Neuronal stem cell (in vitro differentiated cells): Measurements from ENCODE around the gene NCK1.

Experiments used
- DNase-seq: peaks from one replicate; pipeline ENCODE4 v3.0.0-alpha.2; 2013; ENCODE audit warnings: low spot score
- H2AFZ ChIP-seq: one replicate; pipeline ENCODE4 v1.6.1; 2013; ENCODE audit warnings: mild to moderate bottlenecking, low read length, inconsistent platforms
- H2AK5ac ChIP-seq: 2 replicates; pipeline ENCODE4 v1.6.1; 2013; ENCODE audit warnings: low read depth, mild to moderate bottlenecking, inconsistent platforms, low read length, moderate library complexity, mixed read lengths
- H2BK120ac ChIP-seq: 2 replicates; pipeline ENCODE4 v1.6.1; 2013; ENCODE audit warnings: low read depth, mild to moderate bottlenecking, inconsistent platforms, low read length, moderate library complexity, mixed read lengths
- H2BK12ac ChIP-seq: one replicate; pipeline ENCODE4 v1.6.1; 2013; ENCODE audit warnings: low read length, inconsistent platforms
- H2BK15ac ChIP-seq: 2 replicates; pipeline ENCODE4 v1.6.1; 2013; ENCODE audit warnings: mild to moderate bottlenecking, low read length, inconsistent platforms, mixed read lengths
- H2BK5ac ChIP-seq: one replicate; pipeline ENCODE4 v1.6.1; 2013; ENCODE audit warnings: inconsistent platforms, mild to moderate bottlenecking, low read length, moderate library complexity
- H3K14ac ChIP-seq: one replicate; pipeline ENCODE4 v1.6.1; 2013; ENCODE audit warnings: low read length, inconsistent platforms
- H3K18ac ChIP-seq: 2 replicates; pipeline ENCODE4 v1.6.1; 2013; ENCODE audit warnings: low read length, inconsistent platforms
- H3K23ac ChIP-seq: 2 replicates; pipeline ENCODE4 v1.6.1; 2013; ENCODE audit warnings: low read depth, mild to moderate bottlenecking, mixed read lengths, low read length, inconsistent platforms; ENCODE audit not compliant: poor library complexity
- H3K27ac ChIP-seq: replicated peaks from 3 replicates; pipeline ENCODE4 v1.5.1; 2013; ENCODE audit warnings: low read length, inconsistent platforms
- H3K27me3 ChIP-seq, 3 experiments: 2 replicates each; pipeline ENCODE4 v1.6.1; 2013; ENCODE audit warnings: low read length in 3 of 3, mild to moderate bottlenecking in 2 of 3, inconsistent platforms in 1 of 3, low read depth in 1 of 3, mixed read lengths in 1 of 3, moderate library complexity in 1 of 3; ENCODE audit not compliant: control insufficient read depth in 3 of 3, insufficient read depth in 3 of 3
- H3K36me3 ChIP-seq, 2 donors: replicated peaks in 1 of 2; 2 replicates each; pipeline ENCODE4 v1.6.1; 2013; ENCODE audit warnings: low read length in 2 of 2; ENCODE audit not compliant: control insufficient read depth in 2 of 2, insufficient read depth in 2 of 2
- H3K4ac ChIP-seq: 2 replicates; pipeline ENCODE4 v1.6.1; 2013; ENCODE audit warnings: inconsistent platforms, mild to moderate bottlenecking, low read length, moderate library complexity
- H3K4me1 ChIP-seq, 2 donors: 1 replicate in 1 of 2; 2 replicates in 1 of 2; pipeline ENCODE4 v1.6.1; 2013; ENCODE audit warnings: low read length in 2 of 2, low read depth in 1 of 2; ENCODE audit not compliant: control insufficient read depth in 2 of 2, insufficient read depth in 1 of 2
- H3K4me2 ChIP-seq: one replicate; pipeline ENCODE4 v1.6.1; 2013; ENCODE audit warnings: mild to moderate bottlenecking, low read length, inconsistent platforms; ENCODE audit not compliant: insufficient read depth, poor library complexity, severe bottlenecking
- H3K4me3 ChIP-seq, 2 donors: 2 replicates each; pipeline ENCODE4 v1.5.1; 2013; ENCODE audit warnings: low read length in 2 of 2, mild to moderate bottlenecking in 2 of 2, inconsistent platforms in 1 of 2, moderate library complexity in 1 of 2
- H3K79me1 ChIP-seq: one replicate; pipeline ENCODE4 v1.6.1; 2013; ENCODE audit warnings: low read depth, mild to moderate bottlenecking, inconsistent platforms, low read length, moderate library complexity
- H3K9ac ChIP-seq: one replicate; pipeline ENCODE4 v1.6.1; 2013; ENCODE audit warnings: mild to moderate bottlenecking, low read depth, low read length, inconsistent platforms; ENCODE audit not compliant: poor library complexity
- H3K9me3 ChIP-seq, 2 donors: replicated peaks in 1 of 2; 2 replicates each; pipeline versions ENCODE3 to v1.6.1; 2013; ENCODE audit warnings: low read length in 2 of 2, mild to moderate bottlenecking in 2 of 2, inconsistent platforms in 1 of 2, low read depth in 1 of 2, mixed read lengths in 1 of 2, moderate library complexity in 1 of 2; ENCODE audit not compliant: control insufficient read depth in 2 of 2, insufficient read depth in 1 of 2
- H4K8ac ChIP-seq: one replicate; pipeline ENCODE4 v1.6.1; 2013; ENCODE audit warnings: low read depth, mild to moderate bottlenecking, inconsistent platforms, low read length, moderate library complexity
- H4K91ac ChIP-seq: one replicate; pipeline ENCODE4 v1.6.1; 2013; ENCODE audit warnings: low read length, low read depth, mild to moderate bottlenecking, inconsistent platforms; ENCODE audit not compliant: poor library complexity
- WGBS, 2 donors: extraction: QIAGEN DNeasy Blood & Tissue Kit; methylation state at CpG; one replicate each; pipeline ENCODE4 v1.1.7; 2013; ENCODE audit warnings: missing lambda C conversion rate in 2 of 2, mixed read lengths in 1 of 2; ENCODE audit not compliant: insufficient read length in 2 of 2, insufficient replicate concordance in 1 of 2; ENCODE audit errors: extremely low coverage in 2 of 2; 5-methylcytosine and 5-hydroxymethylcytosine counted together

The NCK1 gene

GRCh38 chr3:136920904-136921611 lies 59.0 kb downstream of the NCK1 start:
- H3K4ac ChIP-seq: no peak overlapping the region
- H3K14ac ChIP-seq: no peak overlapping the region
- peaks cover 0 to 16% of the 10 kb centered on the region in 2 donors for H3K9me3 ChIP-seq
- no peak overlapping the region for H4K8ac ChIP-seq
- H3K23ac ChIP-seq: no peak overlapping the region
- no peak for DNase-seq
- no peak overlapping the region for H3K4me3 ChIP-seq
- no peaks in the 10 kb centered on the region for H3K4me1 ChIP-seq
- no peak overlapping the region for H3K18ac ChIP-seq
- no peak overlapping the region for H2BK12ac ChIP-seq
- no peak overlapping the region for H2AFZ ChIP-seq
- H3K9ac ChIP-seq: no peak overlapping the region
- H3K27ac ChIP-seq: no peak overlapping the region
- no peaks in the 10 kb centered on the region for H3K36me3 ChIP-seq
- no peak overlapping the region for H2BK120ac ChIP-seq
- no peak overlapping the region for H2AK5ac ChIP-seq
- WGBS, 2 donors: no CpG with 5 or more reads among the region's 4 CpGs
- no peaks in the 10 kb centered on the region for H3K27me3 ChIP-seq
- no peak overlapping the region for H4K91ac ChIP-seq
- no peak overlapping the region for H3K4me2 ChIP-seq
- no peak overlapping the region for H2BK15ac ChIP-seq
- H3K79me1 ChIP-seq: no peaks in the 10 kb centered on the region
- no peak overlapping the region for H2BK5ac ChIP-seq

GRCh38 chr3:136925425-136926190 lies 63.6 kb downstream of the NCK1 start:
- Histone ChIP-seq H3K4me2 (no peak overlapping the region), H3K9ac (no peak overlapping the region), H4K91ac (no peak overlapping the region), H3K9me3 (peaks cover 0 to 13% of the 10 kb centered on the region in 2 donors), H2BK5ac (no peak overlapping the region), H2AK5ac (no peak overlapping the region), H2BK15ac (no peak overlapping the region), H2BK12ac (no peak overlapping the region), H3K36me3 (peaks cover 3 to 25% of the 10 kb centered on the region in 2 donors), H3K18ac (no peak overlapping the region), H4K8ac (no peak overlapping the region), H2BK120ac (no peak overlapping the region), H3K27me3 (no peaks in the 10 kb centered on the region), H3K4ac (no peak overlapping the region), H3K4me3 (no peak overlapping the region), H3K23ac (no peak overlapping the region), H3K27ac (no peak overlapping the region), H3K14ac (no peak overlapping the region), H3K79me1 (no peaks in the 10 kb centered on the region), H2AFZ (no peak overlapping the region), H3K4me1 (no peaks in the 10 kb centered on the region)
- no CpG with 5 or more reads among the region's 7 CpGs for WGBS, 2 donors
- DNase-seq: no peak

- Histone ChIP-seq H2BK120ac (no peak overlapping the region), H2BK15ac (no peak overlapping the region), H3K9ac (no peak overlapping the region), H3K4me1 (no peaks in the 10 kb centered on the region), H3K4me2 (no peak overlapping the region), H4K91ac (no peak overlapping the region), H2AFZ (no peak overlapping the region), H3K36me3 (peaks cover 3 to 25% of the 10 kb centered on the region in 2 donors), H3K4me3 (no peak overlapping the region), H3K9me3 (peaks cover 0 to 3% of the 10 kb centered on the region in 2 donors), H3K27me3 (no peaks in the 10 kb centered on the region), H2BK5ac (no peak overlapping the region), H4K8ac (no peak overlapping the region), H3K79me1 (no peaks in the 10 kb centered on the region), H2AK5ac (no peak overlapping the region), H3K14ac (no peak overlapping the region), H3K23ac (no peak overlapping the region), H3K27ac (no peak overlapping the region), H3K4ac (no peak overlapping the region), H3K18ac (no peak overlapping the region), H2BK12ac (no peak overlapping the region)
- no peak for DNase-seq
Measured at GRCh38 chr3:136928240-136928639, 66.2 kb downstream of the NCK1 start.

GRCh38 chr3:136929977-136930670 lies 68.1 kb downstream of the NCK1 start:
- Histone ChIP-seq H3K4ac (no peak overlapping the region), H2BK15ac (no peak overlapping the region), H3K27ac (no peak overlapping the region), H2AK5ac (no peak overlapping the region), H2BK120ac (no peak overlapping the region), H2AFZ (no peak overlapping the region), H3K27me3 (no peaks in the 10 kb centered on the region), H3K14ac (no peak overlapping the region), H3K9ac (no peak overlapping the region), H3K23ac (no peak overlapping the region), H2BK12ac (no peak overlapping the region), H3K4me2 (no peak overlapping the region), H2BK5ac (no peak overlapping the region), H4K91ac (no peak overlapping the region), H3K9me3 (peaks cover 0 to 3% of the 10 kb centered on the region in 2 donors), H3K4me3 (no peak overlapping the region), H4K8ac (no peak overlapping the region), H3K36me3 (peaks cover 3 to 32% of the 10 kb centered on the region in 2 donors), H3K18ac (no peak overlapping the region), H3K79me1 (no peaks in the 10 kb centered on the region), H3K4me1 (no peaks in the 10 kb centered on the region)
- DNase-seq: no peak
- no CpG with 5 or more reads among the region's 4 CpGs for WGBS, 2 donors
